HepG2 (cell line): Measurements from ENCODE around the gene NMBR. TPM values are rescaled to one million over a fixed set of nuclear protein-coding genes. Genes with fewer than 3 reads are reported as not detected.

Experiments used
- CBFB ChIP-seq: sonication (generic); formaldehyde crosslinking; IDR thresholded peaks from 2 replicates; pipeline ENCODE4 v1.4.0; 2020; ENCODE audit warnings: missing genetic modification reagents
- ETV6 ChIP-seq: sonication (generic); formaldehyde crosslinking; conservative IDR thresholded peaks from 2 replicates; pipeline ENCODE4 v1.4.0; 2020; ENCODE audit warnings: missing genetic modification reagents
- FOXA3 ChIP-seq: IDR thresholded peaks from 2 replicates; pipeline ENCODE4 v1.6.1; 2016; ENCODE audit warnings: missing genetic modification reagents, missing compliant biosample characterization
- HIC2 ChIP-seq: sonication (generic); formaldehyde crosslinking; IDR thresholded peaks from 2 replicates; pipeline ENCODE4 v1.9.0; 2022; ENCODE audit warnings: low read depth, missing genetic modification reagents
- MAFF ChIP-seq: IDR thresholded peaks from 2 replicates; pipeline ENCODE4 v1.6.1; 2011; ENCODE audit warnings: low read depth, low read length, improper control_type of control experiment
- PATZ1 ChIP-seq: sonication (generic); formaldehyde crosslinking; IDR thresholded peaks from 2 replicates; pipeline ENCODE4 v1.4.0; 2020; ENCODE audit warnings: missing genetic modification reagents
- POLR2AphosphoS5 ChIP-seq: IDR thresholded peaks from 2 replicates; pipeline ENCODE4 v1.6.1; 2012; ENCODE audit warnings: low read depth, low read length
- THYN1 ChIP-seq: sonication (generic); formaldehyde crosslinking; IDR thresholded peaks from 2 replicates; pipeline ENCODE4 v1.8.1; 2023; ENCODE audit warnings: low read depth, mild to moderate bottlenecking, moderate library complexity, missing genetic modification reagents, borderline replicate concordance
- ZFAT ChIP-seq: sonication (generic); formaldehyde crosslinking; conservative IDR thresholded peaks from 2 replicates; pipeline ENCODE4 v1.8.1; 2023; ENCODE audit warnings: missing genetic modification reagents, inconsistent platforms
- ZNF101 ChIP-seq: sonication (generic); formaldehyde crosslinking; IDR thresholded peaks from 2 replicates; pipeline ENCODE4 v1.4.0; 2020; ENCODE audit warnings: mild to moderate bottlenecking, low read depth, missing genetic modification reagents, borderline replicate concordance
- ZNF142 ChIP-seq: sonication (generic); formaldehyde crosslinking; IDR thresholded peaks from 2 replicates; pipeline ENCODE4 v1.4.0; 2020; ENCODE audit warnings: missing genetic modification reagents
- ZNF790 ChIP-seq: sonication (generic); formaldehyde crosslinking; IDR thresholded peaks from 2 replicates; pipeline ENCODE4 v1.8.0; 2022; ENCODE audit warnings: missing genetic modification reagents, mild to moderate bottlenecking, borderline replicate concordance
- polyA plus RNA-seq, 8 experiments: library from polyadenylated mRNA; depleted of rRNA in 3 of 8; stranded (reverse) in 7 of 8; unstranded in 1 of 8; fragments of >200 nt; fragmentation: Illumina TruSeq in 4 of 8; extraction: Trizol in 4 of 8; gene quantifications; 2 replicates each; pipeline versions ENCODE4 v1.2.1 to v1.2.3, GENCODE V29; 2011 to 2016; ENCODE audit warnings: low read depth in 4 of 8, missing spikeins in 1 of 8, mixed read lengths in 1 of 8; ENCODE audit not compliant: insufficient read depth in 1 of 8
- total RNA-seq, 5 experiments: library from RNA; depleted of rRNA; stranded (reverse); fragments of >200 nt; fragmentation: Illumina TruSeq; extraction: Trizol; gene quantifications; 2 replicates each; pipeline ENCODE4 v1.2.3, GENCODE V29; 2016; ENCODE audit warnings: low read depth in 1 of 5
- TF ChIP-seq, protein P1 (sequence below): IDR thresholded peaks from 2 replicates; pipeline ENCODE4 v1.6.1; 2016; ENCODE audit warnings: missing compliant biosample characterization, missing genetic modification reagents, borderline replicate concordance
- TF ChIP-seq, protein P2 (sequence below): sonication (generic); formaldehyde crosslinking; IDR thresholded peaks from 2 replicates; pipeline ENCODE4 v1.5.0; 2020; ENCODE audit warnings: missing genetic modification reagents
- TF ChIP-seq, protein P3 (sequence below): sonication (generic); formaldehyde crosslinking; IDR thresholded peaks from 2 replicates; pipeline ENCODE4 v1.5.0; 2020; ENCODE audit warnings: mild to moderate bottlenecking, low read depth, missing genetic modification reagents, borderline replicate concordance
- TF ChIP-seq, protein P4 (sequence below): sonication (generic); formaldehyde crosslinking; IDR thresholded peaks from 2 replicates; pipeline ENCODE4 v1.5.1; 2020; ENCODE audit warnings: missing genetic modification reagents, mild to moderate bottlenecking, borderline replicate concordance

Gene NMBR
- total and polyA plus RNA-seq, 2 of the 13 experiments (the other 11 are each of a cell fraction or from before 2014, with no cell fraction given) = not detected

DNA sequence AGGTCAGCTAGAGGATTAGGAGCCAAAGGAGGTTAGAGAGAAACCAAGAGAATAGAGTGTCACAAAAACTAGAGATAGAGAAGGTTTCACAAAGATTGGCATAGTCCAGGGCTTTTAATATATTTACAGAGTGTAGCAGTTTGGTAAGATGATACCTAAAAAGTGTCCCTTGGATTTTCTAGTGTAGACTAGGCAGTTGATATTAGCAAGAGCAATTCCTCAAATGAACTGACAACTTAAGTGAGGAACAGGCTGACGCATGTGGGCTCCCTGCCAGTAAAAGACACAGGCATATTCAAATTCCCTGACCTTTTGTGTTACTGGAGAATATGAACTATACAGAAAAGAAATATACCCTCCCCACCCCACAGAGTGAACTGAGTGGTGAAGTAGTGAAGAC lies 40.3 kb upstream of the NMBR start (continued):
- TF ChIP-seq, protein P1, sequence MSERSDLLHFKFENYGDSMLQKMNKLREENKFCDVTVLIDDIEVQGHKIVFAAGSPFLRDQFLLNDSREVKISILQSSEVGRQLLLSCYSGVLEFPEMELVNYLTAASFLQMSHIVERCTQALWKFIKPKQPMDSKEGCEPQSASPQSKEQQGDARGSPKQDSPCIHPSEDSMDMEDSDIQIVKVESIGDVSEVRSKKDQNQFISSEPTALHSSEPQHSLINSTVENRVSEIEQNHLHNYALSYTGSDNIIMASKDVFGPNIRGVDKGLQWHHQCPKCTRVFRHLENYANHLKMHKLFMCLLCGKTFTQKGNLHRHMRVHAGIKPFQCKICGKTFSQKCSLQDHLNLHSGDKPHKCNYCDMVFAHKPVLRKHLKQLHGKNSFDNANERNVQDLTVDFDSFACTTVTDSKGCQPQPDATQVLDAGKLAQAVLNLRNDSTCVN (CRISPR knock-in tag) = no peak
- TF ChIP-seq POLR2AphosphoS5 (no peak), ZNF101 (CRISPR knock-in tag) (no peak), FOXA3 (CRISPR knock-in tag) (no peak), THYN1 (CRISPR knock-in tag) (no peak), ETV6 (CRISPR knock-in tag) (no peak), MAFF (no peak), HIC2 (CRISPR knock-in tag) (no peak), ZNF790 (CRISPR knock-in tag) (no peak), CBFB (CRISPR knock-in tag) (no peak), ZFAT (CRISPR knock-in tag) (no peak), PATZ1 (CRISPR knock-in tag) (no peak), ZNF142 (no peak)
- TF ChIP-seq, protein P2, sequence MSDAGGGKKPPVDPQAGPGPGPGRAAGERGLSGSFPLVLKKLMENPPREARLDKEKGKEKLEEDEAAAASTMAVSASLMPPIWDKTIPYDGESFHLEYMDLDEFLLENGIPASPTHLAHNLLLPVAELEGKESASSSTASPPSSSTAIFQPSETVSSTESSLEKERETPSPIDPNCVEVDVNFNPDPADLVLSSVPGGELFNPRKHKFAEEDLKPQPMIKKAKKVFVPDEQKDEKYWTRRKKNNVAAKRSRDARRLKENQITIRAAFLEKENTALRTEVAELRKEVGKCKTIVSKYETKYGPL = no peak
- TF ChIP-seq, protein P3, sequence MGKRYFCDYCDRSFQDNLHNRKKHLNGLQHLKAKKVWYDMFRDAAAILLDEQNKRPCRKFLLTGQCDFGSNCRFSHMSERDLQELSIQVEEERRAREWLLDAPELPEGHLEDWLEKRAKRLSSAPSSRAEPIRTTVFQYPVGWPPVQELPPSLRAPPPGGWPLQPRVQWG (CRISPR knock-in tag) = no peak
- TF ChIP-seq, protein P4, sequence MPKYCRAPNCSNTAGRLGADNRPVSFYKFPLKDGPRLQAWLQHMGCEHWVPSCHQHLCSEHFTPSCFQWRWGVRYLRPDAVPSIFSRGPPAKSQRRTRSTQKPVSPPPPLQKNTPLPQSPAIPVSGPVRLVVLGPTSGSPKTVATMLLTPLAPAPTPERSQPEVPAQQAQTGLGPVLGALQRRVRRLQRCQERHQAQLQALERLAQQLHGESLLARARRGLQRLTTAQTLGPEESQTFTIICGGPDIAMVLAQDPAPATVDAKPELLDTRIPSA = no peak
